ENCODE results near the gene KIAA0930.

DNA sequence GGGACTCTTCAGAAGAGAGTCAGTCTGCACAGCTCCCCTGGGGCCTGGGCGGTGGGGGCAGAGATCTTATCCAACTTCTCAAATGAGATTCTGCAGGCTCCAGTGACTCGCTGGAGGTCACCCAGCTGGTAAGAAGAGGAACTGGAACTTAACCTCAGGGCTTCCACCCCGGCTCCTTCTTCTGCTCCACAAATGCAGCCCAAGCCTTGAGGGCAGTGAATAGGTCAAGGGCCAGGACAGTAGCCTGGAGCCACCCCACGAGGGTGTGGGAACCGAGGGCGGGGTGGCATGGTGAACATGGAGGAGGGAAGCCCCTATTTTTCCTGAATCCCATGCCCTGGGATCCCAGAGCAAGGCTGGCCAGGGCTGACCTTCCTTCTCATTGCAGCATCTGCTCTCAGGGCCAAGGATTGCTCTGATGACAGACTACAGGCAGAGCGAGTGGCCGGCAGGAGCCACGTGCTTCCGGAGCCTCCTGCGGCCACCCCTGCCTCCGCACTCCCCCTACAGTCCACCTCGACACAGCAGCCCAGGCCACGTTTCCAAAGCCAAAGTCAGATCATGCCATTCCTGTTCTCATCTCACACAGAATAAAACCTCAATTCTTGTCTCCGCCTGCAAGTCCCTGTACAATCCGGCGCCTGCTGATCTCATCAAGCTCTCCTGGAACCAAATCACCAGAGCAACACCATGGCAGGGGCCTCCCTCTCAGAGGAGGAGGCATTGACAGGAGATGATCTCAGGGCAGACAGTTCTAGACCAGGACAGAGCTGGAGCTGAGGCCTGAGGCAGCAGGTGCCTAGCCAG, 23.0 kb upstream of the KIAA0930 start:
- TF ChIP-seq, protein P1, sequence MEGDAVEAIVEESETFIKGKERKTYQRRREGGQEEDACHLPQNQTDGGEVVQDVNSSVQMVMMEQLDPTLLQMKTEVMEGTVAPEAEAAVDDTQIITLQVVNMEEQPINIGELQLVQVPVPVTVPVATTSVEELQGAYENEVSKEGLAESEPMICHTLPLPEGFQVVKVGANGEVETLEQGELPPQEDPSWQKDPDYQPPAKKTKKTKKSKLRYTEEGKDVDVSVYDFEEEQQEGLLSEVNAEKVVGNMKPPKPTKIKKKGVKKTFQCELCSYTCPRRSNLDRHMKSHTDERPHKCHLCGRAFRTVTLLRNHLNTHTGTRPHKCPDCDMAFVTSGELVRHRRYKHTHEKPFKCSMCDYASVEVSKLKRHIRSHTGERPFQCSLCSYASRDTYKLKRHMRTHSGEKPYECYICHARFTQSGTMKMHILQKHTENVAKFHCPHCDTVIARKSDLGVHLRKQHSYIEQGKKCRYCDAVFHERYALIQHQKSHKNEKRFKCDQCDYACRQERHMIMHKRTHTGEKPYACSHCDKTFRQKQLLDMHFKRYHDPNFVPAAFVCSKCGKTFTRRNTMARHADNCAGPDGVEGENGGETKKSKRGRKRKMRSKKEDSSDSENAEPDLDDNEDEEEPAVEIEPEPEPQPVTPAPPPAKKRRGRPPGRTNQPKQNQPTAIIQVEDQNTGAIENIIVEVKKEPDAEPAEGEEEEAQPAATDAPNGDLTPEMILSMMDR (conservative IDR thresholded peaks at IDR 0.05; ENCODE audit: low read depth, low read length), result no peak
- TF ChIP-seq EZH2 (IDR thresholded peaks at IDR 0.05; ENCODE audit: borderline replicate concordance, low read depth, low read length, poor library complexity, severe bottlenecking), result no peak

Measured in A673 (cell line).